Panc1 (cell line): Measurements from ENCODE around the gene ARHGDIA. TPM values are rescaled to one million over a fixed set of nuclear protein-coding genes. Genes with fewer than 3 reads are reported as not detected.

Experiments
- ATAC-seq: fragments of 200-7000 bp; cut with Tn5 transposase; 2 replicates; pipeline ENCODE4 v1.9.1; 2020; ENCODE audit warnings: mild to moderate bottlenecking, moderate library complexity
- BruUV-seq: library from RNA; stranded (reverse); fragments of 400-500 nt; replicated peaks from 2 replicates; lab custom pipeline; 2021; lab: Mats Ljungman, UMichigan
- CTCF ChIA-PET: fragments of 300-600 bp; sonication (Branson Sonifier 250); formaldehyde crosslinking; loops from one replicate; lab custom pipeline; 2022; ENCODE audit warnings: antibody characterized with exemption; lab: Charles Lee
- POLR2A ChIA-PET: fragments of 300-600 bp; sonication (Branson Sonifier 250); formaldehyde crosslinking; loops from one replicate; lab custom pipeline; 2022; ENCODE audit warnings: antibody characterized with exemption; lab: Charles Lee
- DNase-seq: peaks from one replicate; pipeline ENCODE4 v3.0.0-alpha.2; 2010; ENCODE audit warnings: low read depth, low spot score
- H3K27ac ChIP-seq: 2 replicates; pipeline ENCODE4 v1.5.1; 2011; ENCODE audit warnings: mild to moderate bottlenecking, low read length, inconsistent platforms
- H3K27me3 ChIP-seq: fragments of 200-500 bp; sonication (Bioruptor generic); 2 replicates; pipeline ENCODE4 v1.6.0; 2014; ENCODE audit warnings: low read length, inconsistent platforms; ENCODE audit not compliant: control insufficient read depth, insufficient read depth
- H3K36me3 ChIP-seq: fragments of 200-500 bp; sonication (Bioruptor generic); 2 replicates; pipeline ENCODE4 v1.5.1; 2014; ENCODE audit warnings: inconsistent platforms, mild to moderate bottlenecking, low read length, moderate library complexity; ENCODE audit not compliant: control insufficient read depth, insufficient read depth
- H3K4me1 ChIP-seq: 2 replicates; pipeline ENCODE4 v1.5.1; 2011; ENCODE audit warnings: inconsistent platforms, mild to moderate bottlenecking, low read length, moderate library complexity; ENCODE audit not compliant: control insufficient read depth, insufficient read depth
- H3K4me3 ChIP-seq, 2 experiments: 2 replicates each; pipeline ENCODE4 v1.5.1; 2011 to 2012; ENCODE audit warnings: low read depth in 2 of 2, low read length in 2 of 2, mild to moderate bottlenecking in 2 of 2, inconsistent platforms in 1 of 2, moderate library complexity in 1 of 2
- H3K9me3 ChIP-seq: fragments of 200-500 bp; sonication (Bioruptor generic); 2 replicates; pipeline ENCODE4 v1.5.1; 2014; ENCODE audit warnings: low read depth, mild to moderate bottlenecking, inconsistent platforms, low read length, moderate library complexity; ENCODE audit not compliant: control insufficient read depth, insufficient read depth
- CTCF ChIP-seq: fragments of 450-650 bp; IDR thresholded peaks from 2 replicates; pipeline ENCODE4 v1.5.1; 2017; ENCODE audit warnings: mild to moderate bottlenecking
- POLR2AphosphoS5 ChIP-seq: IDR thresholded peaks from 2 replicates; pipeline ENCODE4 v1.6.1; 2012; ENCODE audit warnings: mild to moderate bottlenecking, low read depth, low read length, moderate library complexity
- SIN3A ChIP-seq: IDR thresholded peaks from 2 replicates; pipeline ENCODE4 v1.6.1; 2012; ENCODE audit warnings: low read depth, mild to moderate bottlenecking, low read length, moderate library complexity, borderline replicate concordance; ENCODE audit not compliant: insufficient read depth
- TCF7L2 ChIP-seq: IDR thresholded peaks from 2 replicates; pipeline ENCODE4 v1.6.1; 2011; ENCODE audit warnings: mild to moderate bottlenecking, low read depth, low read length, inconsistent platforms
- in situ Hi-C: cut with HindIII; loops from 2 replicates; pipeline ENCODE4 v1.10.0; 2016; ENCODE audit warnings: low sequenced_read_pairs, low pct_unique_long_range_greater_than_20kb
- intact Hi-C: fragments of 100-400 bp; cut with micrococcal nuclease; formaldehyde crosslinking; loops from one replicate; pipeline ENCODE4 v1.10.0; 2022; ENCODE audit not compliant: unreplicated experiment
- total RNA-seq: library from RNA; stranded (reverse); gene quantifications from one replicate; pipeline ENCODE4 v1.2.1, GENCODE V29; 2021; ENCODE audit not compliant: unreplicated experiment
- TF ChIP-seq, protein P1 (sequence below), 2 experiments: IDR thresholded peaks; 2 replicates each; pipeline ENCODE4 v1.6.1; 2011 to 2012; ENCODE audit warnings: low read depth in 2 of 2, control low read depth in 1 of 2, low read length in 1 of 2, mild to moderate bottlenecking in 1 of 2, moderate library complexity in 1 of 2; ENCODE audit not compliant: insufficient read depth in 1 of 2

The ARHGDIA gene
- total RNA-seq, 1 experiment from 2014 or later = 420 TPM

- in situ Hi-C loops = no loop called here
- DNase-seq (no peak), ATAC-seq (no peak)
- Histone ChIP-seq H3K4me1 (peaks cover 19% of the 10 kb centered on the region), H3K4me3 (no peak overlapping the region), H3K27ac (no peak overlapping the region), H3K36me3 (no peaks in the 10 kb centered on the region), H3K27me3 (no peaks in the 10 kb centered on the region), H3K9me3 (no peaks in the 10 kb centered on the region)
- CTCF ChIA-PET = no interaction called here
- POLR2A ChIA-PET = no interaction called here
- BruUV-seq = no TSS peak
- TF ChIP-seq SIN3A = no peak
- TF ChIP-seq POLR2AphosphoS5 = no peak
- TF ChIP-seq TCF7L2 = no peak
- TF ChIP-seq, protein P1, sequence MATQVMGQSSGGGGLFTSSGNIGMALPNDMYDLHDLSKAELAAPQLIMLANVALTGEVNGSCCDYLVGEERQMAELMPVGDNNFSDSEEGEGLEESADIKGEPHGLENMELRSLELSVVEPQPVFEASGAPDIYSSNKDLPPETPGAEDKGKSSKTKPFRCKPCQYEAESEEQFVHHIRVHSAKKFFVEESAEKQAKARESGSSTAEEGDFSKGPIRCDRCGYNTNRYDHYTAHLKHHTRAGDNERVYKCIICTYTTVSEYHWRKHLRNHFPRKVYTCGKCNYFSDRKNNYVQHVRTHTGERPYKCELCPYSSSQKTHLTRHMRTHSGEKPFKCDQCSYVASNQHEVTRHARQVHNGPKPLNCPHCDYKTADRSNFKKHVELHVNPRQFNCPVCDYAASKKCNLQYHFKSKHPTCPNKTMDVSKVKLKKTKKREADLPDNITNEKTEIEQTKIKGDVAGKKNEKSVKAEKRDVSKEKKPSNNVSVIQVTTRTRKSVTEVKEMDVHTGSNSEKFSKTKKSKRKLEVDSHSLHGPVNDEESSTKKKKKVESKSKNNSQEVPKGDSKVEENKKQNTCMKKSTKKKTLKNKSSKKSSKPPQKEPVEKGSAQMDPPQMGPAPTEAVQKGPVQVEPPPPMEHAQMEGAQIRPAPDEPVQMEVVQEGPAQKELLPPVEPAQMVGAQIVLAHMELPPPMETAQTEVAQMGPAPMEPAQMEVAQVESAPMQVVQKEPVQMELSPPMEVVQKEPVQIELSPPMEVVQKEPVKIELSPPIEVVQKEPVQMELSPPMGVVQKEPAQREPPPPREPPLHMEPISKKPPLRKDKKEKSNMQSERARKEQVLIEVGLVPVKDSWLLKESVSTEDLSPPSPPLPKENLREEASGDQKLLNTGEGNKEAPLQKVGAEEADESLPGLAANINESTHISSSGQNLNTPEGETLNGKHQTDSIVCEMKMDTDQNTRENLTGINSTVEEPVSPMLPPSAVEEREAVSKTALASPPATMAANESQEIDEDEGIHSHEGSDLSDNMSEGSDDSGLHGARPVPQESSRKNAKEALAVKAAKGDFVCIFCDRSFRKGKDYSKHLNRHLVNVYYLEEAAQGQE (IDR thresholded peaks at IDR 0.05; ENCODE audit: insufficient read depth in 1 of 2, low read depth in 2 of 2, low read length in 1 of 2) = no peak
- no peak; the same call in 1 of the 2 replicates for TF ChIP-seq CTCF
- intact Hi-C loops = no loop called here
Observed at GRCh38 chr17:81906476-81907218, 35.5 kb upstream of the ARHGDIA start.

DNA sequence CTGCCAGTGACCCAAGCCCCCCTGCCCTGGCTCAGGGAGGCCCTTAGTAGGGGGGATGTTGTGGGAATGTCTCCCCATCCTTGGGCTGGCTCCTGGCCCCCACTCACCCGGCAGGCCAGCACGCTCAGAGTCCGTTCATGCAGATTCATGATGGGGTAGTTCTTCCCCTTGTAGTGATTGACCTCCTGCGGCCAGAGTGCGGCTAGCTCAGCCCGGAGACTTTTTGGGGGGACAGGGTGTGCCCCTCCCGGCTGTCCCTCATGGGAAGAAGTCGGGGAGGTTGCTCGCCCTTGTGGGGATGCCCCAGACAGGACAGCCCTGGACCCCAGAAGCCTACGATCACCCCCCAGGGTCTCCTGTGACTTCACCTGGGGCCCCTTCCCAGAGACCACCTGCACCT is 34.9 kb upstream of the ARHGDIA start:
- ChIA-PET CTCF (no interaction called here), POLR2A (no interaction called here)
- BruUV-seq = no TSS peak
- no peak for ATAC-seq
- intact Hi-C loops (no loop called here), in situ Hi-C loops (no loop called here)
- H3K9me3 ChIP-seq = no peaks in the 10 kb centered on the region
- no peaks in the 10 kb centered on the region for H3K36me3 ChIP-seq
- no peak overlapping the region for H3K27ac ChIP-seq
- H3K27me3 ChIP-seq = no peaks in the 10 kb centered on the region
- DNase-seq = no peak
- peaks cover 18% of the 10 kb centered on the region for H3K4me1 ChIP-seq
- TF ChIP-seq, protein P1 (IDR thresholded peaks at IDR 0.05; ENCODE audit: insufficient read depth in 1 of 2, low read depth in 2 of 2, low read length in 1 of 2) = no peak
- no peak for TF ChIP-seq POLR2AphosphoS5
- no peak for TF ChIP-seq SIN3A
- no peak for TF ChIP-seq TCF7L2
- no peak for TF ChIP-seq CTCF
- no peak overlapping the region for H3K4me3 ChIP-seq
